GM12864 (cell line): ENCODE data around the gene SLC44A5.
"Not testable (repeated sequence)": the region's sequence is repeated elsewhere in the genome, so short reads cannot be mapped to it uniquely, and the experiment has no call there.

Experiments used
- DNase-seq: peaks from one replicate; pipeline ENCODE4 v3.0.0-alpha.2; 2011; ENCODE audit warnings: low read depth
- H3K4me3 ChIP-seq: 2 replicates; pipeline ENCODE4 v1.5.1; 2011; ENCODE audit warnings: mild to moderate bottlenecking, low read depth, low read length, control low read depth
- TF ChIP-seq, protein P1 (sequence below): IDR thresholded peaks from 2 replicates; pipeline ENCODE4 v1.5.1; 2011; ENCODE audit warnings: low read depth, mild to moderate bottlenecking, moderate library complexity, low read length, control low read depth, inconsistent platforms; ENCODE audit errors: missing control alignments

The SLC44A5 gene

DNA sequence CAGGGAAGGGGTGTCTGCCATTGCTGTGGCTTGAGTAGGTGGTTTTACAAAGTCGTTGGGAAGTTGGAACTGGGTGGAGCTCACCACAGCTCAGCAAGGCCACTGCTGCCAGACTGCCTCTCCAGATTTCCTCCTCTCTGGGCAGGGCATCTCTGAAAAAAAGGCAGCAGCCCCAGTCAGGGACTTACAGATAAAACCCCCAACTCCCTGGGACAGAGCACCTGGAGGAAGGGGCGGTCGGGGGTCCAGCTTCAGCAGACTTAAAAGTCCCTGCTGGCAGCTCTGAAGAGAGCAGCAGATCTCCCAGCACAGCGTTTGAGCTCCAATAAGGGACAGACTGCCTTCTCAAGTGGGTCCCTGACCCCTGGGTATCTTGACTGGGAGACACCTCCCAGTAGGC is 352.6 kb downstream of the SLC44A5 start:
- no peak for DNase-seq
- TF ChIP-seq, protein P1, sequence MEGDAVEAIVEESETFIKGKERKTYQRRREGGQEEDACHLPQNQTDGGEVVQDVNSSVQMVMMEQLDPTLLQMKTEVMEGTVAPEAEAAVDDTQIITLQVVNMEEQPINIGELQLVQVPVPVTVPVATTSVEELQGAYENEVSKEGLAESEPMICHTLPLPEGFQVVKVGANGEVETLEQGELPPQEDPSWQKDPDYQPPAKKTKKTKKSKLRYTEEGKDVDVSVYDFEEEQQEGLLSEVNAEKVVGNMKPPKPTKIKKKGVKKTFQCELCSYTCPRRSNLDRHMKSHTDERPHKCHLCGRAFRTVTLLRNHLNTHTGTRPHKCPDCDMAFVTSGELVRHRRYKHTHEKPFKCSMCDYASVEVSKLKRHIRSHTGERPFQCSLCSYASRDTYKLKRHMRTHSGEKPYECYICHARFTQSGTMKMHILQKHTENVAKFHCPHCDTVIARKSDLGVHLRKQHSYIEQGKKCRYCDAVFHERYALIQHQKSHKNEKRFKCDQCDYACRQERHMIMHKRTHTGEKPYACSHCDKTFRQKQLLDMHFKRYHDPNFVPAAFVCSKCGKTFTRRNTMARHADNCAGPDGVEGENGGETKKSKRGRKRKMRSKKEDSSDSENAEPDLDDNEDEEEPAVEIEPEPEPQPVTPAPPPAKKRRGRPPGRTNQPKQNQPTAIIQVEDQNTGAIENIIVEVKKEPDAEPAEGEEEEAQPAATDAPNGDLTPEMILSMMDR: no peak

DNA sequence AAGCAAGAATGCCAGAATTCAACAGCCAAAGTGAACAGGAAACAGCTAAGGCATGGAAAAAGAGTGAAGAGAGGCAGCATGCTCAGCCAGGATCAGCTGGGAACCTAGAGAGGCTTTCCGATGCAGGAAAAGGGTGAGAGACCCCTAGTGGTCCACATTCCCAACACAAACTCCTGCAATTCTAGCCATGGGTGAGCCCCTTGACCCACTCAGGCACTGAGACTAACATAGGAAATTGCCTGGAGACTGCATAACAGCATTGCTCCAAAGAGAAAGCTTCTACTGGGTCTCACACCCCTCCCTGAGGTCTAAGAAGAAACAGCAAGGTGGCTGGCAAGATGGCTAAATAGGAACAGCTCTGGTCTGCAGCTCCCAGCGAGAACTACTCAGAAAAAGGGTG is 353.5 kb downstream of the SLC44A5 start:
- no peak for DNase-seq
- TF ChIP-seq, protein P1: no peak
- no peak overlapping the region for H3K4me3 ChIP-seq

More for the DNA sequence above, 352.6 kb downstream of the SLC44A5 start:
- no peak overlapping the region for H3K4me3 ChIP-seq

DNA sequence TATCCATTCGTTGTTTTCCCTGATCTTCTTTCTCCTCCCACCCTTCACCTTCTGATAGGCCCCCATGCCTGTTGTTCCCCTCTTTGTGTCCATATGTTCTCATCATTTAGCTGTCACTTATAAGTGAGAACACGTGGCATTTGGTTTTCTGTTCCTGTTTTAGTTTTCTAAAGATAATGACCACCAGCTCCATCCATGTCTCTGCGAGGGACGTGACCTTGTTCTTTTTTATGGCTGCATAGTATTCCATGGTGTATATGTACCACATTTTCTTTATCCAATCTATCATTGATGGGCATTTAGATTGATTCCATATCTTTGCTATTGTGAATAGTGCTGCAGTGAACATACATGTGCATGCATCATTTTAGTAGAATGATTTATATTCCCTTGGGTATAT is 360.8 kb downstream of the SLC44A5 start:
- not testable (repeated sequence) for DNase-seq, H3K4me3 ChIP-seq

DNA sequence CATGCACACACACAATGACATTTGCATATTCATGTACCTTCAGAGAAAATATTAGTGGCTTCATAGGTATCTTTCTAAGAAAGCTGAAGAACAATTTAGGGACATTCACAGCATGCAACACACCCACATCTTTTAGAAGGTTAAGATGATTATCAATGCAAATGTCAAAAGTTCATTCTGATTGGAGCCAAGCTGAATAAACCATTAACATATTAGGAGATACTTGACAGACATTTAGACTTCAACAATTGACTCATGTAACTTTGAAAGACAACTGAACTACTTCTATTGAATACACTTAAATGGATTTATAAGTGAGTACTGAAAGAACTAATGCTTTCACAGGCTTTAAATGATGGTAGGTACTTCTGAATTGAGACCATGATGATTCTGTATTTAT is 365.7 kb downstream of the SLC44A5 start:
- TF ChIP-seq, protein P1: no peak
- no peak overlapping the region for H3K4me3 ChIP-seq
- DNase-seq: no peak

DNA sequence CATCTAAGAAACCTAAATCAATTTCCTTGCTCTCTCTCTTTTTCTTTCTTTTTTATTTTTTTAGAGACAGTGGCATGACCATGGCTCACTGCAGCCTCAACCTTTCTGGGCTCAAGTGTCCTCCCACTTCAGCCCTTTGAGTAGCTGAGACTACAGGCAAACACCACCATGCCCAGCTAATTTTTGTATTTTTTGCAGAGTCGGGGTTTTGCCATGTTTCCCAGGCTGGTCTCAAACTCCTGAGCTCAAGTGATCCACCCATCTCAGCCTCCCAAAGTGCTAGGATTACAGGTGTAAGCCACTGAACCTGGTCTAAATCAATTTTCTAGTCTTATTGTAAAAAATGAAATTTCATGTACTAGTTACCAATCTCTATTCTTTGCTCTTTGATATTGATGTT is 367.8 kb downstream of the SLC44A5 start:
- H3K4me3 ChIP-seq: no peak overlapping the region
- TF ChIP-seq, protein P1: no peak
- DNase-seq: no peak

DNA sequence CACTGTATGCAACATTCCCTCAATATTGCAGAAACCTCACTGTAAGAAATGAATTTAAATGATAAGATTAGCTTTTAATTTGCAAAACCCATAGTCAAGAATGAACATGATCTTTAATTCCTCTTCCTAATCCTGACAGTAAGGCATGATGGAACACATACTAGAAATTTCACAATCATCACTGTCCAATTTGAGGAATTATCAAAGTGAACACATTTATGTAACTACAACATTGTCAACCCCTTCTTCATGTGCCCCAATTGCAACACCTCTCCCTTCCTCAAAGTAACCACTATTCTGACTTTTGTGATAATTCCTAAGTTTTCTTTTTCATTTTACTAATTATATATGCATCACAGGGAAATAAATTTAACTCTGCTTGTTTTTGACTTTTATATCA is 373.6 kb downstream of the SLC44A5 start:
- TF ChIP-seq, protein P1: no peak
- H3K4me3 ChIP-seq: no peak overlapping the region
- no peak for DNase-seq

DNA sequence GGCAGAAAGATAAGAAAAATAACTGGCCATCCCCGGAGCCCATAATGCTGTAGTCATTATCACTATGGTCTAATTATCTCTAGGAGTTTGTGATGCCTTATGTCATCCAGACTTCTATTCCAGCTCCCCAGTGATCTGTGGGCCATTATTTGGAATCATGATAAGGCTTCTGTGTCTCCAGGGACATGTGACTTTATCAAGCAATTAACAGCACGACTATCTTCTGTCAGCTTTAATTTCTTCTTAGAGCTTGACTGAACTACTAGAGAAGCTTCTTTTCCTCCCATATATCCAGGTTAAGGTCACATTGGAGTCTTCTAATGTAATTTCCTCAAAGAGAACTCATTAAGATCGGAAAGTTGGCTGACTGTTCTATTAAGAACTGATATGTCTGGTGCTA is 376.4 kb downstream of the SLC44A5 start:
- H3K4me3 ChIP-seq: no peak overlapping the region
- DNase-seq: no peak
- TF ChIP-seq, protein P1: no peak
